GM19035 (cell line): ENCODE data around the gene GORASP1.

ENCODE experiments used
- ATAC-seq: cut with Tn5 transposase; IDR thresholded peaks from one replicate; pipeline ENCODE4 v1.9.1; 2021; ENCODE audit not compliant: unreplicated experiment

Gene GORASP1

GRCh38 chr3:39126532-39127071, 19.2 kb upstream of the GORASP1 start:
- no peak for ATAC-seq

- no peak for ATAC-seq
Observed at GRCh38 chr3:39125841-39126500, 18.5 kb upstream of the GORASP1 start.

DNA sequence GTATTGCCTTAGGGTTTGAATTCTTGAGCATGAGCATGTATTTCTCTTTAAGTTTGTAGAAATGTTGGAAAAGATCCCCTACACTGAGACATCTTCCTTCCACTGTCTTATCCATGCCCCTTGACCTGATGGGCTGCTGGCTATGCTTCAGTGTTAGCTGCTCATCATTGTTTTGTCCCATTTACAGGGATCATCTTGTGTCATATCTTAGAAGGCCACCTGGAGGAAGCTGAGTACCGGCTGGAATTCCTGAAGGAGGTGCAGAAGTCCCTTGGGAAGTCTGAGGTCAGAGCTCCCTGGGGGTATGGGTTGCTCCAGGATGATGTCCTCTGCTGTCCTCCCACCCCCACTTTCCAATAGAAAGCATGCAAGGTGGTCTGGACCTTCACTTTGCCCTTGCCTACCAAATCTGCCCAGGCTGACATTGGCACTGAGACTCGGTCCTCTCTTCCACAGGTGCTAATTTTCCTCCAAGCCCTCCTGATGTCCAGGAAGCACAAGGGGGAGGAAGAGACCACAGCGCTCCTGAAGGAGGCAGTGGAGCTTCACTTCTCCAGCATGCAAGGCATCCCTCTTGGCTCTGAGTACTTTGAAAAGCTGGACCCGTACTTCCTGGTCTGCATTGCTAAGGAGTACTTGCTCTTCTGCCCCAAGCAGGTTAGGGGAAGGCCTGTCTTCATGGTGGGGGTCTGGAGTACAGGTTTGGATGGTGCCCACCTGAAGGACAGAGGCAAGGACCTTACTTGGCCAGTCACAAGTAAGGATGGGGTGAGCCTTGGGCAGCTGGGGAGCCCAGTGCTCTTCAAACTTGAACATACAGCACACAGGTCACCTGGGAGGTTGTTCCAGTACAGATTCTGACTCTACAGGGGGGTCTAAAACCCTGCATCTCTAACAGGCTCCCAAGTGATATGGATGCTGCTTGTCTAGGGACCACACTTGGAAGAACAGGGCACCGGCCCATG, 17.7 kb upstream of the GORASP1 start:
- ATAC-seq = no peak

DNA sequence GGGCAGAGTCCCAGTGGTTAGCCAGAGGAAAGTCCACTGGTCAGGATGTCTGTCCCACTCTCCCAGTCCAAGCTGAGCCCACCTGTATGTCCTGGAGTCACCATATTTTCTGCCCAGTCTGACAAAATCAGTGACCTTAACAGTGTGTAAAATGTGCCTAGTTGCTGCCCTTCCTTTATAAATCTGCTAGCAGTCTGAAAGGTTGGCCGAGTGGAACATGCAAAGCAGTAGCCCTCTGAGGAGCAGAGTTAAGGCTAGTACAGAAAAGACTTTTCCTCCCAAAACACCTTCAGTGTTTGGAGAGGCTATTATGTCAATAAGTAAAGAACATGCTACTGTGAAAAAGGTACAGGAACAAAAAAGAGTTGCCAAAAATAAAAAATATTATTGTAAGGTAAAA, 15.4 kb upstream of the GORASP1 start:
- peak; percentile 55 for ATAC-seq

DNA sequence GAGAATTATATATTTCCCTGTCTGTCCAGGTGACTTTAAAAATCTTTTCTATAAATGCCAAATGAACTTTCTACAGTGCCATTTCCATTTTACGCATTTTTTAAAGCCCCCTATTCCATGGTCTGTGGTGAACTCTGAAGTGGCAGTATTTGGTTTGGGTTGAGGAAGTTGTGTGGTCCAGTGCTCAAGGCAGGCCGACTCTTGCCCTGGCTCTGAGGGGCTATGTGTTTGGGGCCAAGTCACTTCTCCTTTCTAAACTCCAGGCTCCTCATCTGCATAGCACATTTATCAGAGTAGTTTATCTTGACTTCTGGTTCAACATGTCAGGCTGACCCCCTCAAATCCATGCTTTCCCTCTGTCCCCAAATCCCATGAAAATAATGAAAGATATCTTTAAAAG, 14.2 kb upstream of the GORASP1 start:
- no peak for ATAC-seq

GRCh38 chr3:39118931-39119660, 11.7 kb upstream of the GORASP1 start:
- no peak for ATAC-seq

- no peak for ATAC-seq
Observed at GRCh38 chr3:39118079-39118478, 10.7 kb upstream of the GORASP1 start.

DNA sequence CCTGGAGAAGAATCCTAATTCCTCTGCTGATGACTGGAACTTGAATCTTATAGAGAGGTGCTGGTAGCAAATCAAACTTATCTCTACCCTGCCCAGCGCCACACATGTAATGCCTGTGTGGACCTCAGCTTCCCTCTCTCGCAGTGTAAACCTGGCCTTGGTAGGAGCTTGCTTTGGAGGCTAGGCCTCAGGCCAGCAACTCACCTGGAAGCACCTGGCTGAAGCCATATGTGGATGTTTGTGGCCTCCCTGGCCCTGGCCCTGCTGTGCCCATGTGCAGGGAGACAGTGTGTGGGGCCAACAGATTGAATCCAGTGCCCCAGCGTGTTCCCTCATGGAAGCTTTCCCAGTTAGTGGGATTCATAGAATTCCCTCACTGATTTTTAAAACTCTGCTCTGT, 8.4 kb upstream of the GORASP1 start:
- no peak for ATAC-seq

GRCh38 chr3:39114456-39114855, 7.0 kb upstream of the GORASP1 start:
- ATAC-seq = no peak

GRCh38 chr3:39113291-39113690, 5.9 kb upstream of the GORASP1 start:
- ATAC-seq = no peak

GRCh38 chr3:39112535-39112934, 5.1 kb upstream of the GORASP1 start:
- no peak for ATAC-seq

DNA sequence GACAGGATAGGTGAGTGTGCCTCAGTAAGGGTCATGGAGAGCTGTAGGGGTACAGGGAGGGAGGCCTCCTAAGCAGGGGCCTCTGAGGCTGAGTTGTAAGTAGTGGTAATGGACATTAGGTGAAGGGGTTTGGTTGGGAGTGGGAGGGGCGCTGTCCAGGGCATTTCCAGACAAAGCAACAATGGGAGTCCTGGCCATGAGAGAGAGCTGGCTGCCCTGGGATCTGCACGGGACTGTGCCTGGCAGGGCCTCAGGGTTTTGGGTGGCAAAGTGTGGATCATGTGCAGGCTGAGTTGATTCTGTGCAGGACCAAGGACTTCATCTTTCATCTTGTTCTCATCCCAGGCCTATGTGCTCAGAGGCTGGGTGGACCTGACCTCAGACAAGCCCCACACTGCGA, 4.7 kb upstream of the GORASP1 start:
- no peak for ATAC-seq

DNA sequence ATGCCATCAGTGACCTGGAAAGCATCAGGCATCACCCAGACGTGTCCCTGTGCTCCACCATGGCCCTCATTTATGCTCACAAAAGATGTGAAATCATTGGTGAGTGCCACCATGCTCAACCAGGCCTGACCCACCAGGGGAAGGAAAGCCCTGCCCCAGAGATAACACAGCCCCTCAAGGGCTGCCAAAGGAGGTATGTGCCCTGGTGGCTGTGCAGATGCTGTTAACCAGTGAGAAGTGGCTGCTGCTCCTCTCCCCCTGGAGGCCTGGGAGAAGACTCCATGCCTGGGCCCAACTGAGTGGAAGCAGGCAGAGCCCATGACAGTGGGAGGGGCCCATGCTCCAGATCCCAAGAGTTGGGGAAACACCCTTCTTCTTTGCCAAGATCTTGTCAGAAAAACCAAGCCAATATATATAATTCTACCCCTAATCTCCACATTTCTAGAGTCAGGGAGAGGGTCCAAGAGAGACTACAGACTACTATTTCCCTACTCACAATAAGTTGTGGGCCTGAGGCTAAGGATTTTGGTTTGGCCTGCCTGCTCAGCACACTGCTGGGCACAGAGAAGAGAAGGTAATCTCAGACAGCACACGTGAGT, 2.7 kb upstream of the GORASP1 start:
- ATAC-seq = no peak

- ATAC-seq = no peak
Observed at GRCh38 chr3:39109086-39109485, 1.7 kb upstream of the GORASP1 start.

- ATAC-seq = peak; percentile 66
Observed at GRCh38 chr3:39108200-39108710, 828 bp upstream of the GORASP1 start.

- peak; percentile 10 for ATAC-seq
Observed at GRCh38 chr3:39106851-39107387, 508 bp downstream of the GORASP1 start.

GRCh38 chr3:39106281-39106811, 1.1 kb downstream of the GORASP1 start:
- ATAC-seq = no peak

DNA sequence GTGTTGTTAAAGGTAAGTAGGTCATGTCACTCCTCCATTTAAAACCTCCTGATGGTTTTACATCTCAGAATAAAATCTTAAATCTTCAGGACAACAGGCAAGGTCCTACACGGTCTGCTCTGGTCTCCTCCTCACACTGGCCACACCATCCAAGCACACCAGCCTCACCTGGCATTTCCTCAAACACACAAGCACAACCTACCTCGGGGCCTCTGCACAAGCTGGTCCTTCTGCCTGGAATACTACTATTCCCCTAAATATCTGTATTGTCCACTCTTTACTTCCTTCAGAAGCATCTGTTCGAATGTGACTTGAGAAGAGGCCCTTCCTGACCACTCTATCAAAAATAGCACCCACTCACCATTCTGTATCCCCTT, 1.8 kb downstream of the GORASP1 start:
- ATAC-seq = no peak

GRCh38 chr3:39104961-39105686, 2.3 kb downstream of the GORASP1 start:
- ATAC-seq = no peak
